ENCODE measurements around the gene BCLAF1.

BCLAF1 gene

GRCh38 chr6:136289579-136290409 is at the start of gene BCLAF1:
Gene BCLAF1, minus strand, starts transcription at chr6:136289846. Its CDS starts 9,980 bp downstream, at chr6:136279866.
- peak; percentile 100 for DNase-seq (ENCODE audit: low spot score)

GRCh38 chr6:136338486-136338885 is 48.8 kb upstream of the BCLAF1 start:
- no peak for DNase-seq (ENCODE audit: low spot score)

- no peak for DNase-seq (ENCODE audit: low spot score)
Measured at GRCh38 chr6:136337606-136338005, 48.0 kb upstream of the BCLAF1 start.

GRCh38 chr6:136337121-136337520 is 47.5 kb upstream of the BCLAF1 start:
- no peak for DNase-seq (ENCODE audit: low spot score)

GRCh38 chr6:136335736-136336363 is 46.2 kb upstream of the BCLAF1 start:
- DNase-seq (ENCODE audit: low spot score) = peak; percentile 38

- DNase-seq (ENCODE audit: low spot score) = no peak
Measured at GRCh38 chr6:136334853-136335252, 45.2 kb upstream of the BCLAF1 start.

- no peak for DNase-seq (ENCODE audit: low spot score)
Measured at GRCh38 chr6:136334465-136334846, 44.8 kb upstream of the BCLAF1 start.

- DNase-seq (ENCODE audit: low spot score) = peak; percentile 61
Measured at GRCh38 chr6:136333824-136334464, 44.3 kb upstream of the BCLAF1 start.

- no peak for DNase-seq (ENCODE audit: low spot score)
Measured at GRCh38 chr6:136331461-136331860, 41.8 kb upstream of the BCLAF1 start.

GRCh38 chr6:136330634-136331033 is 41.0 kb upstream of the BCLAF1 start:
- DNase-seq (ENCODE audit: low spot score) = no peak

GRCh38 chr6:136326038-136326553 is 36.5 kb upstream of the BCLAF1 start:
- DNase-seq (ENCODE audit: low spot score) = peak; percentile 54

GRCh38 chr6:136324686-136325380 is 35.2 kb upstream of the BCLAF1 start:
- no peak for DNase-seq (ENCODE audit: low spot score)

GRCh38 chr6:136323431-136324112 is 33.9 kb upstream of the BCLAF1 start:
- DNase-seq (ENCODE audit: low spot score) = no peak

- no peak for DNase-seq (ENCODE audit: low spot score)
Measured at GRCh38 chr6:136319732-136320131, 30.1 kb upstream of the BCLAF1 start.

GRCh38 chr6:136318676-136319075 is 29.0 kb upstream of the BCLAF1 start:
- DNase-seq (ENCODE audit: low spot score) = no peak

- DNase-seq (ENCODE audit: low spot score) = no peak
Measured at GRCh38 chr6:136317971-136318370, 28.3 kb upstream of the BCLAF1 start.

- DNase-seq (ENCODE audit: low spot score) = peak; percentile 81
Measured at GRCh38 chr6:136317021-136317694, 27.5 kb upstream of the BCLAF1 start.

GRCh38 chr6:136315594-136315993 is 25.9 kb upstream of the BCLAF1 start:
- DNase-seq (ENCODE audit: low spot score) = no peak

- DNase-seq (ENCODE audit: low spot score) = no peak
Measured at GRCh38 chr6:136312975-136313374, 23.3 kb upstream of the BCLAF1 start.

GRCh38 chr6:136309729-136310311 is 20.2 kb upstream of the BCLAF1 start:
- no peak for DNase-seq (ENCODE audit: low spot score)

- DNase-seq (ENCODE audit: low spot score) = no peak
Measured at GRCh38 chr6:136309171-136309570, 19.5 kb upstream of the BCLAF1 start.
